ENCODE measurements around the gene ADCY6.

The ADCY6 gene

DNA sequence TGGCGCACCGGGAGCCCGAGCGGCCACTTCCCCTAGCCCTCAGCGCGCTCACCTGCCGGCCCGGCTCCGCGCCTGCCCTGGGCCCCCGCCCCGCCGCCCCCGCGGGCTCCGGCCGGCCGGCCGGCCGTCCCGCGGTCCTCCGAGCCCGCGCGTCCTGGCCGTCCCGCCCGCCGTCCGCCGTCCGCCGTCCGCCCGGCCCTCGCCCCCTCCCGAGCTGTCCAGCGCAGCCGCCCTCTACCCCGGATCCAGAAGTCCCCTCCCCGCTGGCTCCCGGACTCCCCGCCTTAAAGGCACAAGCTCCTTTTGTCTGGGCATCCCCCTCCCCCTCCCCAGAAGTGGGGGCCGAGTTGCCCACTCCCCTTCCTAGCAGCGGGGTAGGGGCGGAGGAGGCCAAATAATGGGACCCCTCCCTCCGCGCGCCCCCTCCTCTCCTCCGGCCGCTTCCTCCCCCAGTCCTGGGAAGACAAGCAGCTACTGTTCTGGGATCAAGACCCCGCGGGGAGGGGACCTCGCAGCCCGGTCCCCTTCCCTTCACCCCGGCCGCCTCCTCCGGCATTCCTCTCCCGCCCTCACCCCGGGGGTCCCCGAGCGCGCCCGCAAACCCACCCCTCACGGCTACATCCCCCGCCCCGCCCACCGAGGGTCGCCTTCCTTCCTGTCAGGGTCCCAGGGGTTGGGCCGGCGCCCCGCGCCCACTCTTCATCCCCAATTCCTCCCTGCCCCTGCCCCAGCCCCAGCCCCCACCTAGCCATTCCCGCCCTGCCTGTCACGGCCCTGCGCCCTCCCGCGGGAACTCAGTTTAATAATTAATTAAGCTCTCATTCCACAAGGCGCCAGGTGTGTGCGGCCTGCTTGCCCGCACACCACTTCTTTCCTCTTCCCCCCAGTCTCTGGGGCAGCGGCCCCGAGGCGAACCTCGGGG is at the start of gene ADCY6:
Gene ADCY6, minus strand, starts transcription at position 236 of the 922 bp plus-strand sequence. CDS start 5,655 bp downstream, outside the sequence.
- no peak for FAIRE-seq

DNA sequence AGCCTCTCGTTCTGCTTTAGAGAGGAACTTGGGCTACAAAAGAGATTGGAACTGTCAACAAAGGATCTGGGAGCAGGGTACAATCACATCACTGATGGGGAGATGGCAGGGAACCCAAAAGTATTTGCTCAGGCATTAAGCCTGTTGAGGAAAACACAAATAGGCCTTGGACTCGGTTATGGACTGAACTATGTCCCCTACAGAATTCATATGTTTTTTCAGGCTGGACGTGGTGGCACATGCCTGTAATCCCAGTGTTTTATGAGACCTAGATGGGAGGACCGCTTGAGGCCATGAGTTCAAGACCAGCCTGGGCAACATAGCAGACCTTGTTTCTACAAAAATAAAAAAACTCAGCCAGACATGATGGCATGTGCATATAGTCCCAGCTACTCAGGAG is 49.2 kb upstream of the ADCY6 start:
- no peak for FAIRE-seq

DNA sequence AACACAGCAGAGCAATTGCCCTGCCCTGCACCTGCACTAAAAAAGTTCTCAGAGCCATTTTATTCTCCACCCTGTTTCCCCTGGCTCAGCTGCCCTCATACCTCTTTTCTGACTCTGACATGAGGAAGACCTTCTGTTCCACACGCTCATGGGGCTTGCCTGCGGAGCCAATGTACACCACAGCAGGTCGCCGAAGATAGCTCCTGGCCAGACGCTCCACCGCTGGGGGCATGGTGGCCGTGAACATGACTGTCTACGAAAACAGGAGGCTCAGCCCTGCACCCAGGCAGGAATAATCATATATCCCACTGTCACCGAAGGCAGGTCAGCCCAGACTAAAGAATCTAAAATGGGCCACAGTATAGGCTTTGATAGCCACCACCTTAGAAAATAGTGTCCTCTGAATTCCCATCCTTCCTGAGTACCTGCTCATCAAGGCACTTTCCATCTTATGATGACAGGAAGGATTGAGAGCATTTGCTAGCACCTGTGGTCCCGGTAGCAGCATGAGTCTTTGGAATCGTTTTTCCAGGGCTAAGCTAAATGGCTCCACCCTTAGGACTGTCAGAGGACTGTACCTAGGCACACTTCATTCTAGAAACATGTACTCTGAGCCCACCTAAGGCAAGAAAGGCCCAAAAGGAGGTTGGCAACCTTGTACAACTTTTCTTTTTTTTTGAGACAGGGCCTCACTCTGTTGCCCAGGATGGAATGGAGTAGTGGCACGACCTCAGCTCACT is 43.6 kb upstream of the ADCY6 start:
- FAIRE-seq, result no peak

DNA sequence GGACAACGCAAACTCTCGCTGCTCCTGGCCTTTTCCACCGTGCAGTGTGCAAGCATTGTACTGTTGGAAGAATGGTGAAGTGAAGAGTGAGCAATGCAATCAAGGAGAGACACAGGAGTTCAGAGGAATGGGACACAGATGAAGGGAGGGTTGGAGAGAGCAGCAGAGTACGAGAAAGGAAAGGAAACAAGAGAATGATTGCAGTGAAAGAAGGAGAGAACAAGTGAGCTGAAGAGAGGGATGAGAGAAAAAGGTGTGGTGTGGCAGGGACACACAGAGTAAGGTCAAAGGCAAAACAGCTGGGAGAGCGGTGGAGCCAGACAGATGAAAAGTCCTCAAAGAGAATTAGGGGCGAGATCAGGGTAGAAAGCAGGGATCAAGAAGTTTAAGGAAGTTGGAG is 42.4 kb upstream of the ADCY6 start:
- FAIRE-seq, result no peak

DNA sequence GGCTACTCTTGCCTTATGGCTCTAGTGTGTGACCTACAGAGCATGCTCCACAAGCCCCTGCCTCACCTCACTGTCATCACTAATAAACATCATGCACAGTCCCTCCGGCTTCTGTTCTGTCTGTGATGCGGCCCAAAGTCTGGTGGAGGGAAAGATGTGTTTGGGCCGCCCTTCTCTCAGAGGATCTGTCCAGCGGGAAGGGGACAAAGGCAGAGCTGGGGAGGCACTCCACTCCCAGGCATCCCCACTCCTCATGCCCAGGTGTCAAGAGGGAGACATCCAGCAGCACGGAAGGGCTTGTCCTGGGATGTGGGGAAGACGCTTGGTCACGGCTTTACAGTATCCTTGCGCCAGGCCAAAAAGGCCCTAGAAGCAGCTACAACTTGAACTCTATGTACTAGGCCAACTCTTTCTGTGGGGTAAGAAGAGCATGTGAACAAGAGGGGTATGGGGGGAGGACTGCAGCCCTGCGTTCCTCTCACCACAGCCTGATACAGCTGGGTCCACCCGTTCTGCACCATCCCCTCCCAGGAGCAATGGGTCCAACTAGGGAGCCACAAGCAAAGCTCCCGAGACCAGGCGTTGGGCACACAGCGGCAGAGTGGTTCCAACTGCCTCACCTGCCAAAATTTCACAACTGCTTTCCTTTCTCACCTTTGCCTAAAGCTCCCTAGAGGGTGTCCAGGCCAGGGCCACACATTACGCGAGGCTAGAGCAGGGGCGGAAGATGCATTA is 40.1 kb upstream of the ADCY6 start:
- no peak for FAIRE-seq

DNA sequence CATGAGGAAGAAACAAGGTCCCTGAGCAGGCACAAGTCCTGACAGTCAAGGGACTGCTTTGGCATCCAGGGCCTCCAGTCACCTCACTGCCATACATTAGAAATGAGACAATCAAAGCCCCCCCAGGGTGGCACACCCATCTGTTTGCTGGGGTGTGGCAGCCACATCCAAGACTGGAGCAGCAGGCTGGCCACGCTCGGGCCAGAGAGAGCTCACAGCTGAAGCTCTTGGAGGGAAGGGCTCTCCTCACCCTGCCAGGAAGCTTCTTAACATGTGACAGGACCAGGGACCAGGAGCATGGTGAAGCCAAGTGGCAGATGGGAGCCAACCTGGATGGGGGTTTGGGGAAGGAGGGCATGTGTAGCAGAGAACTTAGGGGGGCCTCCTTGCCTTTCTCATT is 39.4 kb upstream of the ADCY6 start:
- no peak for FAIRE-seq

DNA sequence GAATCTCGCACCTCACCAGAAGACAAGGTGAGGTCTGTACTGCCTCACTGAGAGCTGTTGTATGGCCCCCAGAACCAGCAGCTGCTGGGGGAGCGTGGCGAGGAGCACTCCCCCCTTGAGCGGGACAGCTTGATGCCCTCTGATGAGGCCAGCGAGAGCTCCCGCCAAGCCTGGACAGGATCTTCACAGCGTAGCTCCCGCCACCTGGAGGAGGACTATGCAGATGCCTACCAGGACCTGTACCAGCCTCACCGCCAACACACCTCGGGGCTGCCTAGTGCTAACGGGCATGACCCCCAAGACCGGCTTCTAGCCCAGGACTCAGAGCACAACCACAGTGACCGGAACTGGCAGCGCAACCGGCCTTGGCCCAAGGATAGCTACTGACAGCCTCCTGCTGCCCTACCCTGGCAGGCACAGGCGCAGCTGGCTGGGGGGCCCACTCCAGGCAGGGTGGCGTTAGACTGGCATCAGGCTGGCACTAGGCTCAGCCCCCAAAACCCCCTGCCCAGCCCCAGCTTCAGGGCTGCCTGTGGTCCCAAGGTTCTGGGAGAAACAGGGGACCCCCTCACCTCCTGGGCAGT is 38.7 kb upstream of the ADCY6 start:
- no peak for FAIRE-seq

DNA sequence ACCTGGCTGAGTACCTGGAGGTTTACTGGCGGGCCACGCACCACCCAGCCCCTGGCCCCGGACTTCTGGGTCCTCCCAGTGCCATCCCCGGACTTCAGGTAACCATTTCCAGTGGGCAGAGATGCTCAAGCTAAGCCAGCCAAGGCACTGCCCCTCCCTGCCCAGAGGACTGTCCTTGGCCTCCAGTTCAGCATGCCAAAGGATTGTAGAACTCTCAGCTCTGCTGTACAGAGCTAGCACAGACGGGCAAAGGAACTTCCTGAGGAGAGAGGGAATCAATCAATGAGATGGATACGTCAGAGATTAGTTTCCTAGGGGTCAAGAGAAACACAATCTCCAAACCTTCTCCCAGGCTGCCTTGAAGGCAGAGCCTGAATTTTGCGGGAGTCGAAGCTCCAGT is 38.1 kb upstream of the ADCY6 start:
- no peak for FAIRE-seq

DNA sequence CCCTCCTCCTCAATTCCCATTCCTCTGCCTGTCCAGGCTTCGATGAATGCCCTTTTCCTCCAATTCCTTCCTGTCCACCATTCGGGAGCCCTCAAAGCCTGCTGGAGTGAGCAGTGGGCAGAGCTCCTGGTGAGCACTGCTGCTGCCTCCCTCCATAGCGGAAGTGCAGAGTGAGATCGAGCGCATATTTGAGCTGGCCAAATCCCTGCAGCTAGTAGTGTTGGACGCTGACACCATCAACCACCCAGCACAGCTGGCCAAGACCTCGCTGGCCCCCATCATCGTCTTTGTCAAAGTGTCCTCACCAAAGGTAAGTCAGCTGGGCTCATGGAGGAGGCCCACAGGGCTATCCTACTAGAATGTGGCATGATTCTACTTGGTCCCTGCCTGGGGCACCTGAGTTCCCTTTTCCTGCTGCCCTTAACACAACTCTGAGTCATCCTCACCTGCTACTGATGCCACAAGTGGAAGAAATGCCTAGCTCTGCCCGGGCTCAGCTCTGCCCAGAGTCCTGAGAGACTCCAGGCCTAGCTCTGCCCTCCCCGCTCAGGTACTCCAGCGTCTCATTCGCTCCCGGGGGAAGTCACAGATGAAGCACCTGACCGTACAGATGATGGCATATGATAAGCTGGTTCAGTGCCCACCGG is 37.4 kb upstream of the ADCY6 start:
- no peak for FAIRE-seq

DNA sequence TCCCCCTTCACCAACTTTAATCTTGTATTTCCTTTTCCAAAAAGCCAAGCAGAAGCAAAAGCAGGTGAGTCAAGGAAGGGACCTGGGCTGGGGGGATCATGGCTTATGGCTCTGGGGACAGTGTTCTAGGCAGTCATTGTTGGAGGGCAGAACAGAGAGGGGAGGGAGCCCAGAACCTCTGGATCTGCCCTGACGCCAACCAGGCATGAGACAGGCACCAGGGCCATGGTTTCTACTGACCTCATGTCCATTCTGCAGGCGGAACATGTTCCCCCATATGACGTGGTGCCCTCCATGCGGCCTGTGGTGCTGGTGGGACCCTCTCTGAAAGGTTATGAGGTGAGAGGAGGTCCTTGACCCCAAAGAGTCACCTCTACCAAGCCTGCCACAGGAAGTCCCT is 36.0 kb upstream of the ADCY6 start:
- FAIRE-seq, result no peak

DNA sequence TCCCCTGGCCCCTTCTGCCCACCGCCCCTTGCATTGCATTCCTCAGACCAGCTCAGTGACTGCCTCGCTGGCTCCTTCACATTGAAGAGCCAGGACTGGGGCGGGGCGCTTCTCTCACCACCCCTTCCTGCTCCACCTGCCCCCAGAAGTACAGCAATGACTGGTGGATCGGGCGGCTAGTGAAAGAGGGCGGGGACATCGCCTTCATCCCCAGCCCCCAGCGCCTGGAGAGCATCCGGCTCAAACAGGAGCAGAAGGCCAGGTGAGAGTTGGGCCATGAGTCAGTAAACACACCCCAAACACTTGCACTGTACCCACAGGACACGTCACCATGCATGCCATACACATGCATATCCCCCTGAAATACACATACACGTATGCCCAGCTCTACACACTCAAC is 35.2 kb upstream of the ADCY6 start:
- no peak for FAIRE-seq

DNA sequence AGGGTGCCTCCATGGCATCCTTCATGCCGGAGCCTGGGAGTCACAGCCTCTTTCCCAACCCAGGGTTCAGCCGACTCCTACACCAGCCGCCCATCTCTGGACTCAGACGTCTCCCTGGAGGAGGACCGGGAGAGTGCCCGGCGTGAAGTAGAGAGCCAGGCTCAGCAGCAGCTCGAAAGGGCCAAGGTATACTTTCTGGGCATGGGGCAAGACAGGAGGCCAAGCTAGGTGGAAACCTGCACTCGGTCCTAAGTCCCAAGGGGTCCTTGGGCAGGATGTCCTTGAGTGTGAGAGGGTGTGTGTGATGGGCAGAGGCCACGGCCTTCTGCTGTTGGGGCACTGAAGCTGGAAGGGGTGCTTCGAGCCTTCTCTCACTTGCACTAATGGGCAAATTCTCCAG is 34.4 kb upstream of the ADCY6 start:
- FAIRE-seq, result no peak

DNA sequence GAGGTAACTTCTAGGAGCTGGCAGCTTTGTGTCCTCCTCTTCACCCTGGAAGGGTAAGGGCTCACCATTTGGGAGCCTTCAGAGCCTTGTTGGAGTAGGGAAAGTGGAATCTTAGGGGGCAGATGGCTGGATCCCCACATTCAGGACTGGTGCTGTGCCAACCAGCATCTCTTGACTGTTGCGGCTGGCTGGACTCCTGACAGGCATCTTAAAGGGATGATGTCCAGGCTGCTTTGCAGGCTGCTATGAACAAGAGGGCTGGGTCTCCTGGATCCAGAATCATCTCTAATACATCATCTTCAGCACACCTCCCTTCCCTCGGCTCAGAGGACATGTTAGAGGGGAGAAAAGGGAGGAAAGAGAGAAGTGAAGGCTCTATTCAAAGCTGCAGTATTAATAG is 33.8 kb upstream of the ADCY6 start:
- FAIRE-seq, result no peak

DNA sequence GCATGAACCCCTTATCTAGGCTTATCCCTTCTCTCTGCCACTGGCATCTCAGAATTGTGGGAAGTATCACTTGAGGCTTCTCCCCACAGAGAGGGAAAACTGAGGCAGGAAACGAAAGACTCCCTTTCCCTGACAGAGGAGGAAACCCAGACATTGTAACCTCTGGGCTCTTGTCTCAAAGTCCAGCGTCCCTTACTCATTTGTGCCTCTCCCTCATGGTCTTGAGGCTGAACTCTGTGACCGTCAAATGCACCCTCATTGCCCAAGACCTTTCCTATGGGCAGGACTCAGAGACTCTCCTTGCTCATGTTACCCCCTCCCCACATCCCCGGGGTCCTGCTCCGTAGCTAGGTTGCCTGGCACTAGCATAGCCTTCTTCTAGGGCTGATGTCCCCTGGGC is 33.2 kb upstream of the ADCY6 start:
- FAIRE-seq, result no peak

DNA sequence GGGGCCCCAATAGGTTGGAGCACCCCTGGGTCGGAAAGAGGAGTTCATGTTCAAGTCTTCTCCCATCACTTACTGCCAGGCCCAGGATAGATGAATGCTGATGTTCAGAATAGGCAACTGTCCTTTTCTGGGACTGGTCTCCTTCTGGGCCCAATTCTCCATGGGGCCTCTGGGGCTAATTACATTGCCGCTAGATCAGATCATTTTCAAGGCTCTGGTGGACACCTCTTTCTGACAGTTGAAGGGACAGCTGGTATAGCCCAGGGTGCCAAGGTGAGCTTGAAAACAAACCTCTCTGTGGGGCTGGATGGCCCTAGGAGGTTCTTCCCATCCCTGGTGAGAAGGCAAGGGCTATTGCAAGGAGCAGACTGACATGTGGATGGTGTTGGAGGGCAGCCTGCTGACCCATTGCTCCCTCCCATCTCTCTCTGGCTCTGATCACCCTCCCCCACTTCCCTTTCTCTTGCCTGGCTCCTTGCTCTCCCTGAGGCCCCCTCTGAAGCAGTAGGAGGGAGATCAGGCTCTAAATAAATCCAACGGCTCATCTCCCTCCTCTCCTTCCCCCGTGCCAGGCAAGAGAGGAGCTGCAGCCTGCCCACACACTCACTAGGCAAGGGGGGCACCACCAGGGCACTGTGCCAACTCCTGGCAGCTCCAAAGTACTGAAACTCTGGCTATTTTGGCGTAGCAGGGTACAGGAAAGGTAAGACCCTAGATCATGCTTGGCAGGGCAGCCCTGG is 31.3 kb upstream of the ADCY6 start:
- no peak for FAIRE-seq

DNA sequence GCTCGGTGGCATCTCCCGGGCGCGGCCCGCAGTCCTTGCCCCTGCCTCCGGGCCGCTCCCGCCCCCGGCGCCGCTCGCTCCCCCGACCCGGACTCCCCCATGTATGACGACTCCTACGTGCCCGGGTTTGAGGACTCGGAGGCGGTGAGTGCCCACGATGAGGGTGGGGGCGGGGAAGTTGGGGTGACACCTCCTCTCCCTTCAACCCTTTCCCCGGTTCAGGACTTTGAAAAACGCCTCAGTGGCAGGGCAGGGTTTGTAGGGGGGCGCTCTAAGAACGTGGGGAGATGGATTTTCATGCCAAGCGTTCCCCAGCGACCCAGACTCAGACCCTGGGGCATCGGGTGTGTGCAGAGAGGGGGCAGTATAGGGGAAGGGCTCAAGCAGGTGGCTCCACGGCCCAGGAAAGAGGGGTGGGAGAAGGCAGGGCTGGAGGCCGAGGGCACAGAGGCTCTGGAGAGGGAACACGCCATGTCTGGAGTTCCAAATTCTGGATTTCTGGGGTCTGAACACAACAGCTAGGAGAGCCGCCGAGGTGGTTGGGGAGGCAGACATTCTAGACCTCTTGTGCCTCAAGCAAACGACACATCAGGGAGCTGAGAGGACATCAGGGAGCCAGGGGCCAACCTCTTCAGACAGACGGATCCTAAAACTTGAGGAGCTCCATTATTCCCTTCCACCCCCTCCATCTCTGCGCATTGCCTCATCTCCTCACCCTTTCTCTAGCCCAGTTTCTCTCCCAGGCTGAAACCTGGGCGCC is 30.1 kb upstream of the ADCY6 start:
- no peak for FAIRE-seq

DNA sequence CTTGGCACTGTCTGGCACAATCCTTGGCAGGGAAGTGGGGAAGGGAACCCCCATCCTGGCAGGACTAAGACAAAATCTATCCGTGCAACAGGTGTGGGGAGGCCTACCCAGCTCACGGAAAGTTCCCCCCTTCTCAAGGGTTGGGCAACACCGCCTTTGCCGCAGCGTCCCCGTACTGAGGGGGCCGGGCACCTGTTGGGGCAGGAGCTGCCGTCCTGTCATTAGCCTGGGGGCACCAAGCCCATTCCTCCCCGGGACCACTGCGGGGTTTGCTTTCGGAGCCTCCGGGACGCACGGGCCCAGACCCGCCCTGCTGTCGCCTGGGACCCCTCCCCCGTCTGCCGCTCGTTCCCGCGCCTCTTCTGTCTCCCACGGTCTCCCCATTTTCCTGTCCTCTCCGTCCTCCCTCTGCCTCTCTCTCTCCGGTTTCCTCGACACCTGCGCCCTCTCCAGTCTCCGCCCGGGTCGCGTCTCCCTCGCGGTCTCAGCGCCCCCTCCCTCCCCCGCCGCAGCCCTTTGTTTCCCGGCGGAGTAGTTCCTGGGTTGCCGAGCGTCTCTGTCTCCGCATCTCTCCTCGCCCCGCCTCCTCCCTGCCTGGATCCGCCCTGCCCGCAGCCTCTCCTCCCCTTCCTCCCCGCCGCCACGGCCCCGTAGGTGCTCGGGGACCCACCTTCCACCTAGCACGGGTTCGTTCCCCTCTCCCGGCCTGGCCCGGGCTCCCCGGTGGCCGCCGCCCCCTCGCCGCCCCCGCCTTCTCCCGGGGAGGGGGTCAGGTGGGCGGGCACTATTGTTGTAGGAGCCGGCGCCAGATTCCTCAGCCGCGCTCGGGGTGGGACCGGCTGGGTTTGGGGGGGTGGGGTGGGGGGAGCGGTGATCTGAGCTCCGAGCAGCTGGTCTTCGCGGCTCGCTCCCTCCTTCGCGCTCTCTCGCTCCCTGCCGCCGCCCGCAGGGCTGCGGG is 29.3 kb upstream of the ADCY6 start, which contains the start of gene CACNB3:
Gene CACNB3, plus strand, starts transcription at position 624 of the 958 bp plus-strand sequence. CDS start 434 bp downstream, outside the sequence.
- no peak for FAIRE-seq

DNA sequence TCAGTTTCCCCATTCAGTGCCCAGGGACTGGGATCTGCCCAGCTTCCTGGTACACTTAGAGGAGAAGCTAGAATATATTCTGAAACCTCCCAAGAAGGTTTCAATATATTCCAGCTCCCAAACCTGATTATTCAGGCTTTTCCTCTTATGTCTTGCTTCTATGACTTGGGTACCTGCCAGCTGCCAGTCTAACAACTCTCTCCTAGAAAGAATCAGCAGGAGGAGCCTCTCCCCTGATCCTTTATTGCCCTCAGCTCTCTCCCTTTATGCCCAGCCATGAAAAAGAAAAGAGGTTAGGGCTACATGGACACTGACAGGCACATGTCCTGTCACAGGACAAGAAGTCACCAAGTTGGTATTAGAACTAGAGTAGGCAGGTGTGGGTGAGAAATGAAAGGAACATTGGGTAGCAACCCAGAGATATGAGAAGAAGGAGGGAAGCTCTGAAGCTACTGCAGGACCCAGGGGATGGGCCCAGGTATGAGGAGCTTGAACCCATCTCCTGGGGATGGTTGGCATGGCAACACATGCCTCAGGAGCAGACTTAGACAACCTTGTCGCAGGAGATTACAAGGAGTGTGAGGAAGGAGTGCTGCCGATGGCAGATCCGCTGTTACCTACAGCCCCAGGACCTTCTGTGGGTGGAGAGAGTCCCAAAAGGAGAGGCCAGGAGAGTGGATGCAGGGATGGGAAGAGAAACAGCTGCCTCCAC is 27.4 kb upstream of the ADCY6 start:
- no peak for FAIRE-seq
